ENCODE results near the gene AKNA. TPM values are rescaled to one million over a fixed set of nuclear protein-coding genes. Genes with fewer than 3 reads are reported as not detected.

The AKNA gene
- total RNA-seq, 1 experiment from 2014 or later, result 14.4 TPM

GRCh38 chr9:114289106-114289505, 98.7 kb downstream of the AKNA start:
- no TSS peak for BruUV-seq (replicated peaks)

GRCh38 chr9:114288193-114289091, 99.3 kb downstream of the AKNA start:
- no peak overlapping the region for H3K4me2 ChIP-seq
- ChIA-PET POLR2A (ENCODE audit: unreplicated experiment) (interaction anchor here (0.6 kb wide), 1 partner anchor 606 kb away, joined by 6 read pairs; no protein-coding TSS in a partner anchor), CTCF (interaction anchor here (0.9 kb wide), 1 partner anchor 180 kb away, joined by 4 read pairs; no protein-coding TSS in a partner anchor)
- H3K79me2 ChIP-seq (ENCODE audit: low read depth), result no peaks in the 10 kb centered on the region
- H3K9me2 ChIP-seq (ENCODE audit: insufficient read depth), result no peaks in the 10 kb centered on the region
- no peak overlapping the region for H2AFZ ChIP-seq
- no peaks in the 10 kb centered on the region for H3K9me3 ChIP-seq (ENCODE audit: insufficient read depth, low read depth)
- intact Hi-C loops (cut with micrococcal nuclease; ENCODE audit: unreplicated experiment), result no loop called here
- BruUV-seq (replicated peaks), result no TSS peak
- no peaks in the 10 kb centered on the region for H3F3A ChIP-seq (ENCODE audit: insufficient read depth, low read depth)
- no peak overlapping the region for H3K27ac ChIP-seq
- peak in 1 of 2 experiments; percentile 32 for DNase-seq
- no peak overlapping the region for H3K4me3 ChIP-seq
- H3K4me1 ChIP-seq (replicated peaks; ENCODE audit: insufficient read depth), result no peaks in the 10 kb centered on the region
- no peak for TF ChIP-seq EZH2 (IDR thresholded peaks at IDR 0.05; ENCODE audit: low read depth)
- TF ChIP-seq CTCF (conservative IDR thresholded peaks at IDR 0.05), result no peak
- H4K20me1 ChIP-seq (ENCODE audit: insufficient read depth), result no peaks in the 10 kb centered on the region
- no peaks in the 10 kb centered on the region for H3K36me3 ChIP-seq (ENCODE audit: low read depth)
- 0 out of 2 replicates have a peak, but pooled peaks cover 6% of the 10 kb centered on the region for H3K27me3 ChIP-seq (ENCODE audit: insufficient read depth, low read depth)

More at GRCh38 chr9:114289106-114289505, 98.7 kb downstream of the AKNA start:
- no peak overlapping the region for H2AFZ ChIP-seq
- H3K9me3 ChIP-seq (ENCODE audit: insufficient read depth, low read depth), result no peaks in the 10 kb centered on the region
- no peaks in the 10 kb centered on the region for H3K79me2 ChIP-seq (ENCODE audit: low read depth)
- 0 out of 2 replicates have a peak, but pooled peaks cover 6% of the 10 kb centered on the region for H3K27me3 ChIP-seq (ENCODE audit: insufficient read depth, low read depth)
- H4K20me1 ChIP-seq (ENCODE audit: insufficient read depth), result no peaks in the 10 kb centered on the region
- no peaks in the 10 kb centered on the region for H3K4me1 ChIP-seq (replicated peaks; ENCODE audit: insufficient read depth)
- H3K4me2 ChIP-seq, result no peak overlapping the region
- intact Hi-C loops (cut with micrococcal nuclease; ENCODE audit: unreplicated experiment), result no loop called here
- ChIA-PET CTCF (interaction anchor here (0.9 kb wide), 1 partner anchor 181 kb away, joined by 4 read pairs; no protein-coding TSS in a partner anchor), POLR2A (ENCODE audit: unreplicated experiment) (no interaction called here)
- H3K4me3 ChIP-seq, result no peak overlapping the region
- H3F3A ChIP-seq (ENCODE audit: insufficient read depth, low read depth), result no peaks in the 10 kb centered on the region
- no peak for DNase-seq
- no peaks in the 10 kb centered on the region for H3K36me3 ChIP-seq (ENCODE audit: low read depth)
- no peak overlapping the region for H3K27ac ChIP-seq
- no peak for TF ChIP-seq EZH2 (IDR thresholded peaks at IDR 0.05; ENCODE audit: low read depth)
- TF ChIP-seq CTCF (conservative IDR thresholded peaks at IDR 0.05), result no peak
- no peaks in the 10 kb centered on the region for H3K9me2 ChIP-seq (ENCODE audit: insufficient read depth)

GRCh38 chr9:114287763-114288192, 100.0 kb downstream of the AKNA start:
- Histone ChIP-seq H3K27ac (no peak overlapping the region), H3F3A (ENCODE audit: insufficient read depth, low read depth) (no peaks in the 10 kb centered on the region), H3K9me2 (ENCODE audit: insufficient read depth) (no peaks in the 10 kb centered on the region), H3K9me3 (ENCODE audit: insufficient read depth, low read depth) (no peaks in the 10 kb centered on the region), H4K20me1 (ENCODE audit: insufficient read depth) (no peaks in the 10 kb centered on the region), H3K4me1 (replicated peaks; ENCODE audit: insufficient read depth) (no peaks in the 10 kb centered on the region), H3K27me3 (ENCODE audit: insufficient read depth, low read depth) (0 out of 2 replicates have a peak, but pooled peaks cover 5% of the 10 kb centered on the region), H3K4me2 (no peak overlapping the region), H2AFZ (no peak overlapping the region), H3K36me3 (ENCODE audit: low read depth) (no peaks in the 10 kb centered on the region), H3K79me2 (ENCODE audit: low read depth) (no peaks in the 10 kb centered on the region), H3K4me3 (no peak overlapping the region)
- POLR2A ChIA-PET (ENCODE audit: unreplicated experiment), result no interaction called here
- DNase-seq, result no peak
- TF ChIP-seq EZH2 (IDR thresholded peaks at IDR 0.05; ENCODE audit: low read depth) (no peak), CTCF (conservative IDR thresholded peaks at IDR 0.05) (no peak)
- CTCF ChIA-PET, result no interaction called here
- no TSS peak for BruUV-seq (replicated peaks)
- intact Hi-C loops (cut with micrococcal nuclease; ENCODE audit: unreplicated experiment), result no loop called here

Measured in PC-9 (cell line).